Activated CD4-positive, alpha-beta T cell treated with anti-CD3 and anti-CD28 coated beads, Interleukin-2, amount 10 ng/mL, durations not matched to agents 24 days and 14 days (primary cell): ENCODE results near the gene ATP5F1D. TPM values are rescaled to one million over a fixed set of nuclear protein-coding genes. Genes with fewer than 3 reads are reported as not detected.

ENCODE experiments used
- DNase-seq: peaks from one replicate; pipeline ENCODE4 v3.0.0; 2022
- H3K27ac Mint-ChIP-seq: one replicate; pipeline ENCODE4 v1.8.0; 2022; ENCODE audit warnings: mild to moderate bottlenecking, mixed read lengths
- H3K27me3 Mint-ChIP-seq: one replicate; pipeline ENCODE4 v1.8.0; 2022; ENCODE audit warnings: mixed read lengths
- H3K36me3 Mint-ChIP-seq: one replicate; pipeline ENCODE4 v1.8.0; 2022; ENCODE audit warnings: low read depth, mild to moderate bottlenecking, mixed read lengths
- H3K4me1 Mint-ChIP-seq: one replicate; pipeline ENCODE4 v1.8.0; 2021; ENCODE audit warnings: mixed read lengths
- H3K4me3 Mint-ChIP-seq: one replicate; pipeline ENCODE4 v1.8.0; 2022; ENCODE audit warnings: mild to moderate bottlenecking, moderate library complexity, mixed read lengths
- H3K9me3 Mint-ChIP-seq: one replicate; pipeline ENCODE4 v1.8.0; 2021; ENCODE audit warnings: mixed read lengths
- intact Hi-C: fragments of 100-400 bp; cut with micrococcal nuclease; formaldehyde crosslinking; loops from one replicate; pipeline ENCODE4 v1.15.1; 2023
- total RNA-seq: library from RNA; stranded (reverse); gene quantifications from 2 replicates; pipeline ENCODE4 v1.2.3, GENCODE V29; 2022

Gene ATP5F1D
- total RNA-seq, 1 donor from 2014 or later = 269 TPM

GRCh38 chr19:1225440-1226226 lies 15.9 kb upstream of the ATP5F1D start:
- no peak for DNase-seq
- H3K4me1 Mint-ChIP-seq = no peaks in the 10 kb centered on the region
- intact Hi-C loops = no loop called here

GRCh38 chr19:1226227-1226518 lies 15.4 kb upstream of the ATP5F1D start:
- intact Hi-C loops = no loop called here
- Mint-ChIP-seq H3K36me3 (peaks cover 2% of the 10 kb centered on the region), H3K27ac (no peak overlapping the region), H3K4me1 (no peaks in the 10 kb centered on the region), H3K27me3 (no peaks in the 10 kb centered on the region), H3K4me3 (no peak overlapping the region), H3K9me3 (no peaks in the 10 kb centered on the region)
- no peak for DNase-seq

More at GRCh38 chr19:1225440-1226226, 15.9 kb upstream of the ATP5F1D start:
- Mint-ChIP-seq H3K9me3 (no peaks in the 10 kb centered on the region), H3K4me3 (no peak overlapping the region), H3K36me3 (peaks cover 2% of the 10 kb centered on the region), H3K27me3 (no peaks in the 10 kb centered on the region), H3K27ac (no peak overlapping the region)

GRCh38 chr19:1226522-1227303 lies 14.8 kb upstream of the ATP5F1D start:
- H3K9me3 Mint-ChIP-seq = no peaks in the 10 kb centered on the region
- peaks cover 2% of the 10 kb centered on the region for H3K36me3 Mint-ChIP-seq
- H3K4me1 Mint-ChIP-seq = no peaks in the 10 kb centered on the region
- no peak overlapping the region for H3K4me3 Mint-ChIP-seq
- H3K27me3 Mint-ChIP-seq = no peaks in the 10 kb centered on the region
- no peak overlapping the region for H3K27ac Mint-ChIP-seq
- DNase-seq = no peak
- intact Hi-C loops = no loop called here

- DNase-seq = no peak
- H3K27ac Mint-ChIP-seq = no peak overlapping the region
- H3K36me3 Mint-ChIP-seq = peaks cover 2% of the 10 kb centered on the region
- intact Hi-C loops = no loop called here
- H3K4me1 Mint-ChIP-seq = peaks cover 2% of the 10 kb centered on the region
- no peak overlapping the region for H3K4me3 Mint-ChIP-seq
- H3K9me3 Mint-ChIP-seq = no peaks in the 10 kb centered on the region
- no peaks in the 10 kb centered on the region for H3K27me3 Mint-ChIP-seq
These were observed 14.1 kb upstream of the ATP5F1D start for GRCh38 chr19:1227304-1228054.

- intact Hi-C loops = no loop called here
- Mint-ChIP-seq H3K4me3 (no peak overlapping the region), H3K27me3 (no peaks in the 10 kb centered on the region), H3K9me3 (no peaks in the 10 kb centered on the region), H3K36me3 (peaks cover 2% of the 10 kb centered on the region), H3K4me1 (peaks cover 2% of the 10 kb centered on the region), H3K27ac (no peak overlapping the region)
- DNase-seq = no peak
These were observed 13.2 kb upstream of the ATP5F1D start for GRCh38 chr19:1228161-1228957.

- peaks cover 2% of the 10 kb centered on the region for H3K4me1 Mint-ChIP-seq
- H3K9me3 Mint-ChIP-seq = no peaks in the 10 kb centered on the region
- intact Hi-C loops = no loop called here
- no peak for DNase-seq
- H3K36me3 Mint-ChIP-seq = peaks cover 2% of the 10 kb centered on the region
- no peaks in the 10 kb centered on the region for H3K27me3 Mint-ChIP-seq
- no peak overlapping the region for H3K4me3 Mint-ChIP-seq
- H3K27ac Mint-ChIP-seq = no peak overlapping the region
These were observed 12.3 kb upstream of the ATP5F1D start for GRCh38 chr19:1229056-1229923.

GRCh38 chr19:1229924-1230782 lies 11.4 kb upstream of the ATP5F1D start:
- intact Hi-C loops = no loop called here
- Mint-ChIP-seq H3K27ac (no peak overlapping the region), H3K9me3 (no peaks in the 10 kb centered on the region), H3K4me1 (peaks cover 2% of the 10 kb centered on the region), H3K36me3 (peaks cover 2% of the 10 kb centered on the region), H3K27me3 (no peaks in the 10 kb centered on the region), H3K4me3 (no peak overlapping the region)
- DNase-seq = no peak

- no peak overlapping the region for H3K27ac Mint-ChIP-seq
These were observed 10.6 kb upstream of the ATP5F1D start for GRCh38 chr19:1230783-1231489.

GRCh38 chr19:1231729-1232637 lies 9.6 kb upstream of the ATP5F1D start:
- H3K4me3 Mint-ChIP-seq = no peak overlapping the region
- H3K27me3 Mint-ChIP-seq = no peaks in the 10 kb centered on the region
- no peak for DNase-seq
- no peaks in the 10 kb centered on the region for H3K9me3 Mint-ChIP-seq
- H3K27ac Mint-ChIP-seq = peak overlapping the region; percentile 20
- peaks cover 2% of the 10 kb centered on the region for H3K4me1 Mint-ChIP-seq
- peaks cover 2% of the 10 kb centered on the region for H3K36me3 Mint-ChIP-seq
- intact Hi-C loops = no loop called here

More at GRCh38 chr19:1230783-1231489, 10.6 kb upstream of the ATP5F1D start:
- no peak for DNase-seq
- H3K4me1 Mint-ChIP-seq = peaks cover 2% of the 10 kb centered on the region
- no peak overlapping the region for H3K4me3 Mint-ChIP-seq
- H3K36me3 Mint-ChIP-seq = peaks cover 2% of the 10 kb centered on the region
- H3K9me3 Mint-ChIP-seq = no peaks in the 10 kb centered on the region
- intact Hi-C loops = no loop called here
- H3K27me3 Mint-ChIP-seq = no peaks in the 10 kb centered on the region

- Mint-ChIP-seq H3K4me3 (no peak overlapping the region), H3K27ac (peak overlapping the region; percentile 20), H3K9me3 (no peaks in the 10 kb centered on the region), H3K27me3 (no peaks in the 10 kb centered on the region), H3K36me3 (peaks cover 2% of the 10 kb centered on the region), H3K4me1 (peaks cover 2% of the 10 kb centered on the region)
- intact Hi-C loops = no loop called here
- no peak for DNase-seq
These were observed 8.9 kb upstream of the ATP5F1D start for GRCh38 chr19:1232652-1233072.

- no peaks in the 10 kb centered on the region for H3K9me3 Mint-ChIP-seq
- H3K36me3 Mint-ChIP-seq = peaks cover under 1% of the 10 kb centered on the region
- H3K27ac Mint-ChIP-seq = no peak overlapping the region
- no peak for DNase-seq
- H3K4me3 Mint-ChIP-seq = no peak overlapping the region
- H3K27me3 Mint-ChIP-seq = peaks cover under 1% of the 10 kb centered on the region
- peaks cover 2% of the 10 kb centered on the region for H3K4me1 Mint-ChIP-seq
- intact Hi-C loops = no loop called here
These were observed 8.4 kb upstream of the ATP5F1D start for GRCh38 chr19:1233115-1233667.
